Tibial artery (tissue), 4 donors: ENCODE results near the gene IMPACT.

ENCODE experiments used
- DNase-seq, 2 donors: peaks; one replicate each; pipeline ENCODE4 v3.0.0-alpha.2; 2019
- H3K27ac ChIP-seq, 2 donors: fragments of 200-600 bp; sonication (generic) in 1 of 2; 1 replicate in 1 of 2; 2 replicates in 1 of 2; pipeline ENCODE4 v1.5.1; 2018 to 2019; ENCODE audit warnings: mild to moderate bottlenecking in 1 of 2
- H3K27me3 ChIP-seq, 2 donors: fragments of 200-600 bp; sonication (generic) in 1 of 2; one replicate each; pipeline versions ENCODE4 v1.5.1 to v1.6.0; 2016 to 2019
- H3K36me3 ChIP-seq, 3 donors: fragments of 200-600 bp; sonication (generic) in 2 of 3; one replicate each; pipeline ENCODE4 v1.5.1; 2016 to 2019; ENCODE audit warnings: mild to moderate bottlenecking in 2 of 3
- H3K4me1 ChIP-seq, 4 donors: fragments of 200-600 bp; sonication (generic) in 2 of 4; 1 replicate in 3 of 4; 2 replicates in 1 of 4; pipeline ENCODE4 v1.5.1; 2016 to 2019
- H3K4me3 ChIP-seq, 2 donors: fragments of 200-600 bp; sonication (generic) in 1 of 2; 1 replicate in 1 of 2; 2 replicates in 1 of 2; pipeline ENCODE4 v1.5.1; 2018 to 2019; ENCODE audit warnings: mild to moderate bottlenecking in 2 of 2
- H3K9me3 ChIP-seq, 3 donors: fragments of 200-600 bp; sonication (generic) in 1 of 3; one replicate each; pipeline ENCODE4 v1.5.1; 2016 to 2019
- intact Hi-C: fragments of 100-400 bp; cut with DNase I; formaldehyde crosslinking; loops from one replicate; pipeline ENCODE4 v1.15.0; 2023; ENCODE audit warnings: low total_unique reads
- TF ChIP-seq, protein P1 (sequence below), 2 experiments: fragments of 200-600 bp in 1 of 2; fragments of 450-650 bp in 1 of 2; IDR thresholded peaks; one replicate each; pipeline ENCODE4 v1.5.1; 2017 to 2019; ENCODE audit warnings: antibody characterized with exemption in 2 of 2, mild to moderate bottlenecking in 1 of 2, moderate library complexity in 1 of 2

Gene IMPACT

DNA sequence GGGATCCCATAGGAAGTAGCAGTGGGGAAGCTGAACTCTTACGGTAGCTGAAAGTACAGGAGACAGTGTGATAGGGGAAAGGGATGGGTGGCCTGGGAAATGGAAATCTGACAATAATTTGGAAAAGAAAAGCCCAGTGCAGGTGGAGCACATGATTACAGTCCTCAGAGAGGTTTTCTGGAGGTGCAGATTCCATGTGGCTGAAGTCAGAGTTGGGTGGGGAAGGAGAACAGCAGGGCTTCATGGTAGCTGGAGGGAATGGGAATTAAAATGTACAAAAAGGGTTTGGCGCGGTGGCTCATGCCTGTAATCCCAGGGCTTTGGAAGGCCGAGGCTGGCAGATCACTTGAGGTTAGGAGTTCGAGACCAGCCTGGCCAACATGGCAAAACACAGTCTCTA lies 46.1 kb downstream of the IMPACT start:
- H3K36me3 ChIP-seq: no peaks in the 10 kb centered on the region
- H3K9me3 ChIP-seq: no peaks in the 10 kb centered on the region
- H3K27me3 ChIP-seq: no peaks in the 10 kb centered on the region
- H3K4me3 ChIP-seq: no peak overlapping the region
- intact Hi-C loops: no loop called here
- no peak overlapping the region for H3K27ac ChIP-seq
- no peaks in the 10 kb centered on the region for H3K4me1 ChIP-seq
- DNase-seq: no peak
- TF ChIP-seq, protein P1, sequence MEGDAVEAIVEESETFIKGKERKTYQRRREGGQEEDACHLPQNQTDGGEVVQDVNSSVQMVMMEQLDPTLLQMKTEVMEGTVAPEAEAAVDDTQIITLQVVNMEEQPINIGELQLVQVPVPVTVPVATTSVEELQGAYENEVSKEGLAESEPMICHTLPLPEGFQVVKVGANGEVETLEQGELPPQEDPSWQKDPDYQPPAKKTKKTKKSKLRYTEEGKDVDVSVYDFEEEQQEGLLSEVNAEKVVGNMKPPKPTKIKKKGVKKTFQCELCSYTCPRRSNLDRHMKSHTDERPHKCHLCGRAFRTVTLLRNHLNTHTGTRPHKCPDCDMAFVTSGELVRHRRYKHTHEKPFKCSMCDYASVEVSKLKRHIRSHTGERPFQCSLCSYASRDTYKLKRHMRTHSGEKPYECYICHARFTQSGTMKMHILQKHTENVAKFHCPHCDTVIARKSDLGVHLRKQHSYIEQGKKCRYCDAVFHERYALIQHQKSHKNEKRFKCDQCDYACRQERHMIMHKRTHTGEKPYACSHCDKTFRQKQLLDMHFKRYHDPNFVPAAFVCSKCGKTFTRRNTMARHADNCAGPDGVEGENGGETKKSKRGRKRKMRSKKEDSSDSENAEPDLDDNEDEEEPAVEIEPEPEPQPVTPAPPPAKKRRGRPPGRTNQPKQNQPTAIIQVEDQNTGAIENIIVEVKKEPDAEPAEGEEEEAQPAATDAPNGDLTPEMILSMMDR (IDR thresholded peaks at IDR 0.05): no peak

DNA sequence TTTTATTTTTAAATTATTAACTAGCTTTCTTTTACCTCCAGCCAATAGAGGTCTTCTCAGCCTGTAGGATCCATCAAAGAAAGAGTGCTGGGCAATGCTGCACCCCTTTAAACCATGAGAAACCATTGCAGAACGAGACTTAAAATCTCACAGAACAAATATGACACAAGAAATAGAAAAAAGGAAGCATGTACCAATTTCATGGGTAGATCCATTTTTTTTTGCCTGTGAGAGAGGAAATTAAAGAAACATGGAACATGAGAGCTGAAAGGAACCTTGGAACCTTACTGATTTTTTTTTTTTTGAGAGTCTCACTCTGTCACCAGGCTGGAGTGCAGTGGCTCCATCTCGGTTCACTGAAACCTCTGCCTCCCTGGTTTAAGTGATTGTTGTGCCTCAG lies 47.9 kb downstream of the IMPACT start:
- intact Hi-C loops: no loop called here
- no peaks in the 10 kb centered on the region for H3K36me3 ChIP-seq
- no peaks in the 10 kb centered on the region for H3K4me1 ChIP-seq
- H3K27ac ChIP-seq: no peak overlapping the region
- no peak for DNase-seq
- no peaks in the 10 kb centered on the region for H3K27me3 ChIP-seq
- no peak overlapping the region for H3K4me3 ChIP-seq
- TF ChIP-seq, protein P1 (IDR thresholded peaks at IDR 0.05): no peak
- no peaks in the 10 kb centered on the region for H3K9me3 ChIP-seq

DNA sequence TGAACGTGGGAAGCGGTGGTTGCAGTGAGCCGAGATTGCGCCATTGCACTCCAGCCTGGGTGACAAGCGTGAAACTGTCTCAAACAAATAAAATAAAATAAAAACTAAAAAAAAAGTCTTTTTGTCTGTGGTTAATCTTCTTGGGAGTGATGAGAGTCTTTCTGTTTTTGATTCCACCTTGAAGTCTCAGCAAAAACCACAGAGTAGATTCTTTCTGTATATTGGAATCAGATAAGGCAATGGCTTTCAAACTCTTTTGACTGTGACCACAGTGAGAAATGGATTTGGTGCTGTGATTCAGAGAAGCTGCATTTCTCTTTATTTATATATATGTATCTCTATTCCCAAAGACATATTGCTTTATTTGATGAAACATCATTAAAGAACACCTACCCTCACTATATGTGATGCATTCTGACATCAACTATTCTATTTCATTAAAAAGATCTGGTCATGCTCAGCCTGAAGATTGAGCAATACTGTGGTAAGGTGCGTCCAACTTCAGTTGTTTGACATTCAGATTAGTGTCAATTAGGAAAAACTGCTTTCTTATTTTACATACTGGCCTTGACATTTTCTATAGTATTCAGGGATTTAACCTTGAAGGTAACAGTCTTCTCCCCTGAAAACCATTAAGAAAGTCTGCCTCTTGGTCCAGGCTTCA lies 49.6 kb downstream of the IMPACT start:
- no peaks in the 10 kb centered on the region for H3K36me3 ChIP-seq
- no peaks in the 10 kb centered on the region for H3K27me3 ChIP-seq
- TF ChIP-seq, protein P1 (IDR thresholded peaks at IDR 0.05): no peak
- H3K9me3 ChIP-seq: no peaks in the 10 kb centered on the region
- no peak overlapping the region for H3K27ac ChIP-seq
- H3K4me1 ChIP-seq: no peaks in the 10 kb centered on the region
- H3K4me3 ChIP-seq: no peak overlapping the region
- no peak for DNase-seq
- intact Hi-C loops: no loop called here

DNA sequence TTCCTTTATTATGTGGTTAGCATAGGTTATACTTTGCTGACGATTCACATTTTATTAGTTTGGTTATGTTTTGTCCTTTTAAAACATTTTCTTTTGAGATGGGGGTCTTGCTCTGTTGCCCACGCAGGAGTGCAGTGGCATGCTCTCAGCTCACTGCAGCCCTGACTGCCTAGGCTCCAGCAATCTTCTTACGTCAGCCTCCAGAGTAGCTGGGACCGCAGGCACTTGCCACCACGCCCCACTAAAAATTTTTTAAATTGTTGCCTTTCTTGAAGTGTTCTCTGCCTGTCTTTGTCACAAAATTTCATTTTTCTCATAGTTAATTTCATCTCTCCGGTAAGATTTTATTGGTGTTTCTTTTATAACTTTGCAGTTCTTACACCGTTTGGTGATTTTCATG lies 52.9 kb downstream of the IMPACT start:
- DNase-seq: no peak
- no peak overlapping the region for H3K27ac ChIP-seq
- no peaks in the 10 kb centered on the region for H3K27me3 ChIP-seq
- no peaks in the 10 kb centered on the region for H3K9me3 ChIP-seq
- no peaks in the 10 kb centered on the region for H3K36me3 ChIP-seq
- TF ChIP-seq, protein P1 (IDR thresholded peaks at IDR 0.05): no peak
- intact Hi-C loops: no loop called here
- no peak overlapping the region for H3K4me3 ChIP-seq
- no peaks in the 10 kb centered on the region for H3K4me1 ChIP-seq

DNA sequence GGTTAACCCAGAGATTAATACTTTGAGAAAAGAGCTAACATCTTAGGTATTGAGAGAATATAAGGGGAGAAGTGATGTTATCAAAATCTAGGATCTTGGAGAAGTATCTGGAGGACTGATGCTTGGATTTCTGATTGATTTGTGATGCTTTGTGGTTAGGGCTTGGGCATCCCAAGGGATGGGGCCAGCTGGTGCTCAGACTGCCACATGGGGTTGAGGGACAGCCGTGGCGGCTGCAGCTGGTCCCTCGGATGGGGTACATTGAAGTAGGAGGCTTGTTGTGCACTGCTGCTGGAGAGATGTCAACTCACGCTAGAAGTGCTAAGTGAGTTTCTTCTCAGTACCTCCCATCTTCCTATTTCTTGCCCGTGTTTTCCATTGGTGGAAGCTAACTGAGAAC lies 56.4 kb downstream of the IMPACT start:
- Histone ChIP-seq H3K9me3 (no peaks in the 10 kb centered on the region), H3K4me1 (peaks cover 0 to 3% (median 0%) of the 10 kb centered on the region in 4 donors), H3K27me3 (peaks cover 0 to 3% of the 10 kb centered on the region in 2 donors), H3K36me3 (no peaks in the 10 kb centered on the region), H3K4me3 (no peak overlapping the region), H3K27ac (no peak overlapping the region)
- TF ChIP-seq, protein P1 (IDR thresholded peaks at IDR 0.05): no peak
- intact Hi-C loops: loop anchor here (10.0 kb wide), 2 partner anchors 58 to 308 kb away; partner anchors contain the start of gene IMPACT
- DNase-seq: no peak
